GM12878 (cell line): ENCODE results near the gene ARHGEF18. TPM values are rescaled to one million over a fixed set of nuclear protein-coding genes. Genes with fewer than 3 reads are reported as not detected.

Source experiments
- BRCA1 ChIP-seq: IDR thresholded peaks from 2 replicates; pipeline ENCODE4 v1.6.1; 2011; ENCODE audit warnings: low read depth, low read length, improper control_type of control experiment
- CBFB ChIP-seq: IDR thresholded peaks from 2 replicates; pipeline ENCODE4 v1.6.1; 2016; ENCODE audit warnings: antibody characterized with exemption, low read depth
- EP300 ChIP-seq, 2 experiments: fragments of 150-350 bp in 1 of 2; IDR thresholded peaks; 2 replicates each; pipeline ENCODE4 v1.6.1; 2011 to 2012; ENCODE audit warnings: low read depth in 2 of 2, low read length in 2 of 2, borderline replicate concordance in 1 of 2, improper control_type of control experiment in 1 of 2, inconsistent platforms in 1 of 2; ENCODE audit not compliant: control insufficient read depth in 1 of 2
- HDAC6 ChIP-seq: fragments of 200-600 bp; sonication (generic); IDR thresholded peaks from one replicate; pipeline ENCODE4 v1.8.0; 2017; ENCODE audit warnings: antibody characterized with exemption; ENCODE audit not compliant: unreplicated experiment
- HDGF ChIP-seq: fragments of 450-650 bp; IDR thresholded peaks from 2 replicates; pipeline ENCODE4 v1.6.1; 2016; ENCODE audit warnings: antibody characterized with exemption
- IKZF2 ChIP-seq, 2 experiments: fragments of 450-650 bp; IDR thresholded peaks; 2 replicates each; pipeline ENCODE4 v1.6.1; 2017; ENCODE audit warnings: mild to moderate bottlenecking in 2 of 2, moderate library complexity in 2 of 2
- MYC ChIP-seq: IDR thresholded peaks from 2 replicates; pipeline ENCODE4 v1.6.1; 2011; ENCODE audit warnings: mild to moderate bottlenecking, low read length, moderate library complexity, inconsistent platforms; ENCODE audit not compliant: insufficient read depth, insufficient replicate concordance, insufficient read length, severe bottlenecking
- NBN ChIP-seq: fragments of 450-650 bp; IDR thresholded peaks from 2 replicates; pipeline ENCODE4 v1.6.1; 2016
- NFYB ChIP-seq: IDR thresholded peaks from 2 replicates; pipeline ENCODE4 v1.6.1; 2011; ENCODE audit warnings: low read depth, mild to moderate bottlenecking, low read length, improper control_type of control experiment, moderate library complexity; ENCODE audit not compliant: insufficient read depth
- RB1 ChIP-seq: fragments of 450-650 bp; formaldehyde crosslinking; IDR thresholded peaks from 2 replicates; pipeline ENCODE4 v1.6.1; 2017; ENCODE audit warnings: mild to moderate bottlenecking, borderline replicate concordance
- RBBP5 ChIP-seq: fragments of 200-600 bp; sonication (generic); conservative IDR thresholded peaks from 2 replicates; pipeline ENCODE4 v1.6.1; 2016
- SMAD1 ChIP-seq: fragments of 450-650 bp; IDR thresholded peaks from 2 replicates; pipeline ENCODE4 v1.6.1; 2018; ENCODE audit warnings: mild to moderate bottlenecking, low read depth; ENCODE audit not compliant: partially characterized antibody
- SUPT20H ChIP-seq: IDR thresholded peaks from 2 replicates; pipeline ENCODE4 v1.6.1; 2011; ENCODE audit warnings: low read depth, mild to moderate bottlenecking, low read length, moderate library complexity, borderline replicate concordance; ENCODE audit not compliant: control insufficient read depth
- TAF1 ChIP-seq: IDR thresholded peaks from 2 replicates; pipeline ENCODE4 v1.6.1; 2011; ENCODE audit warnings: mild to moderate bottlenecking, low read depth, low read length, borderline replicate concordance
- TARDBP ChIP-seq: IDR thresholded peaks from 2 replicates; pipeline ENCODE4 v1.6.1; 2016; ENCODE audit warnings: borderline replicate concordance
- TCF12 ChIP-seq: IDR thresholded peaks from 2 replicates; pipeline ENCODE4 v1.6.1; 2011; ENCODE audit warnings: low read depth, mild to moderate bottlenecking, low read length
- TCF7 ChIP-seq: IDR thresholded peaks from 2 replicates; pipeline ENCODE4 v1.6.1; 2014; ENCODE audit warnings: antibody characterized with exemption, borderline replicate concordance
- ZSCAN29 ChIP-seq: fragments of 450-650 bp; IDR thresholded peaks from 2 replicates; pipeline ENCODE4 v1.6.1; 2017; ENCODE audit warnings: mild to moderate bottlenecking, moderate library complexity
- ZZZ3 ChIP-seq: IDR thresholded peaks from 2 replicates; pipeline ENCODE4 v1.6.1; 2011; ENCODE audit warnings: low read depth; ENCODE audit not compliant: control insufficient read depth, insufficient read length
- polyA plus RNA-seq, 11 experiments: library from polyadenylated mRNA; depleted of rRNA in 4 of 11; unstranded in 6 of 11; stranded (reverse) in 5 of 11; fragments of >200 nt; fragmentation: Nextera tagmentation in 4 of 11; fragmentation: Illumina TruSeq in 1 of 11; extraction: Ambion mirVana in 4 of 11; extraction: Trizol in 1 of 11; gene quantifications; 1 replicate in 1 of 11; 2 replicates in 10 of 11; pipeline versions ENCODE4 v1.2.1 to v1.2.3, GENCODE V29; 2011 to 2016; ENCODE audit warnings: inconsistent platforms in 2 of 11, missing spikeins in 2 of 11, low read depth in 1 of 11
- total RNA-seq, 4 experiments: library from RNA; depleted of rRNA in 3 of 4; stranded (reverse); fragments of >200 nt in 3 of 4; fragmentation: Illumina TruSeq in 1 of 4; extraction: Trizol in 1 of 4; gene quantifications; 2 replicates each; pipeline versions ENCODE4 v1.2.1 to v1.2.3, GENCODE V29; 2013 to 2021
- TF ChIP-seq, protein P1 (sequence below): fragments of 450-650 bp; IDR thresholded peaks from 2 replicates; pipeline ENCODE4 v1.6.1; 2017; ENCODE audit warnings: mild to moderate bottlenecking, moderate library complexity
- TF ChIP-seq, protein P2 (sequence below): fragments of 450-650 bp; IDR thresholded peaks from 2 replicates; pipeline ENCODE4 v1.6.1; 2017; ENCODE audit warnings: borderline replicate concordance
- TF ChIP-seq, protein P3 (sequence below): fragments of 450-650 bp; IDR thresholded peaks from 2 replicates; pipeline ENCODE4 v1.6.1; 2014; ENCODE audit warnings: mild to moderate bottlenecking
- TF ChIP-seq, protein P4 (sequence below): fragments of 150-350 bp; IDR thresholded peaks from 2 replicates; pipeline ENCODE4 v1.6.1; 2014; ENCODE audit warnings: mild to moderate bottlenecking, low read depth, low read length

The ARHGEF18 gene
- total and polyA plus RNA-seq, 10 of the 15 experiments (the other 5 are each of a cell fraction or from before 2014, with no cell fraction given): 0.31 to 32.3 (median 13.4) TPM

DNA sequence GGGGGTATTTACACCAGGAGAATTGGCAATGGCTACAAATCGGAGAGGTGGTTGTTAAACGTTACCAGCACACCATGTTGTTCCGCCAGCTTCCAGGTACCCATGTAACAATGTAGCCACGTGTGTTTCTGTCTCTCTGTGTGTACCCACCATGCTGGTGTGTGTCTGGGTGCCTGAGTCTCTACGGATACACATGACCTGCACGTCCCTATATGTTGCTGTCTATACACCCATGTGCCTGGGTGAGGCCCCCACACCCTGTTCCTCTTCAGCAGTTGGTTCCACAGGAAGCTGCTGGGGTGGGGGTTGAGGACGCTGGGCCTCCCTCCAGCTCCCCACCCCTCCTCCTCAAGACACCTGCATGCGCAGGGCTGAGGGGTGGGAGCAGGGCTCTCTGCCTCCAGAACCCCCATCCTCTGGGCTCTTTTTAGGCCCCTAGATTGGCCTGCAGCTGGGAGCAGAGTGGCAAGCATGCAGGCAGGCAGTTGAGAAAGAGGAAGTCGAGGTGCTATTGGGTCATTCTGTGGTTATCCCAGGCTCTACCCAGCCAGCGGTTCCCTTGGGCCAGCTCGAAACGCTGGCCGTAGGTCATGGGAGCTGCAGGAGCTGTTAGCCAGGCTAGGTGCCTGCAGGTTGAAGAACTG lies at the start of gene ARHGEF18 (continued):
- TF ChIP-seq, protein P1, sequence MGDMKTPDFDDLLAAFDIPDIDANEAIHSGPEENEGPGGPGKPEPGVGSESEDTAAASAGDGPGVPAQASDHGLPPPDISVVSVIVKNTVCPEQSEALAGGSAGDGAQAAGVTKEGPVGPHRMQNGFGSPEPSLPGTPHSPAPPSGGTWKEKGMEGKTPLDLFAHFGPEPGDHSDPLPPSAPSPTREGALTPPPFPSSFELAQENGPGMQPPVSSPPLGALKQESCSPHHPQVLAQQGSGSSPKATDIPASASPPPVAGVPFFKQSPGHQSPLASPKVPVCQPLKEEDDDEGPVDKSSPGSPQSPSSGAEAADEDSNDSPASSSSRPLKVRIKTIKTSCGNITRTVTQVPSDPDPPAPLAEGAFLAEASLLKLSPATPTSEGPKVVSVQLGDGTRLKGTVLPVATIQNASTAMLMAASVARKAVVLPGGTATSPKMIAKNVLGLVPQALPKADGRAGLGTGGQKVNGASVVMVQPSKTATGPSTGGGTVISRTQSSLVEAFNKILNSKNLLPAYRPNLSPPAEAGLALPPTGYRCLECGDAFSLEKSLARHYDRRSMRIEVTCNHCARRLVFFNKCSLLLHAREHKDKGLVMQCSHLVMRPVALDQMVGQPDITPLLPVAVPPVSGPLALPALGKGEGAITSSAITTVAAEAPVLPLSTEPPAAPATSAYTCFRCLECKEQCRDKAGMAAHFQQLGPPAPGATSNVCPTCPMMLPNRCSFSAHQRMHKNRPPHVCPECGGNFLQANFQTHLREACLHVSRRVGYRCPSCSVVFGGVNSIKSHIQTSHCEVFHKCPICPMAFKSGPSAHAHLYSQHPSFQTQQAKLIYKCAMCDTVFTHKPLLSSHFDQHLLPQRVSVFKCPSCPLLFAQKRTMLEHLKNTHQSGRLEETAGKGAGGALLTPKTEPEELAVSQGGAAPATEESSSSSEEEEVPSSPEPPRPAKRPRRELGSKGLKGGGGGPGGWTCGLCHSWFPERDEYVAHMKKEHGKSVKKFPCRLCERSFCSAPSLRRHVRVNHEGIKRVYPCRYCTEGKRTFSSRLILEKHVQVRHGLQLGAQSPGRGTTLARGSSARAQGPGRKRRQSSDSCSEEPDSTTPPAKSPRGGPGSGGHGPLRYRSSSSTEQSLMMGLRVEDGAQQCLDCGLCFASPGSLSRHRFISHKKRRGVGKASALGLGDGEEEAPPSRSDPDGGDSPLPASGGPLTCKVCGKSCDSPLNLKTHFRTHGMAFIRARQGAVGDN: peak; percentile 77; the same call in 1 of the 2 replicates
- TF ChIP-seq MYC: peak; percentile 47
- TF ChIP-seq BRCA1: no peak
- no peak for TF ChIP-seq TCF7
- no peak for TF ChIP-seq SMAD1
- TF ChIP-seq RBBP5: no peak
- peak; percentile 37; the same call in 1 of the 2 replicates for TF ChIP-seq NBN
- no peak for TF ChIP-seq NFYB
- peak; percentile 63 to 73; a peak in 3 of 4 replicates for TF ChIP-seq IKZF2 (IDR thresholded peaks at IDR 0.05)
- TF ChIP-seq CBFB: no peak
- TF ChIP-seq HDGF: peak; percentile 33; the same call in 1 of the 2 replicates
- TF ChIP-seq, protein P2, sequence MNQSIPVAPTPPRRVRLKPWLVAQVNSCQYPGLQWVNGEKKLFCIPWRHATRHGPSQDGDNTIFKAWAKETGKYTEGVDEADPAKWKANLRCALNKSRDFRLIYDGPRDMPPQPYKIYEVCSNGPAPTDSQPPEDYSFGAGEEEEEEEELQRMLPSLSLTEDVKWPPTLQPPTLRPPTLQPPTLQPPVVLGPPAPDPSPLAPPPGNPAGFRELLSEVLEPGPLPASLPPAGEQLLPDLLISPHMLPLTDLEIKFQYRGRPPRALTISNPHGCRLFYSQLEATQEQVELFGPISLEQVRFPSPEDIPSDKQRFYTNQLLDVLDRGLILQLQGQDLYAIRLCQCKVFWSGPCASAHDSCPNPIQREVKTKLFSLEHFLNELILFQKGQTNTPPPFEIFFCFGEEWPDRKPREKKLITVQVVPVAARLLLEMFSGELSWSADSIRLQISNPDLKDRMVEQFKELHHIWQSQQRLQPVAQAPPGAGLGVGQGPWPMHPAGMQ: no peak
- TF ChIP-seq TCF12: 0 out of 2 replicates have a peak, but pooled peaks have one; percentile 63
- peak; percentile 82 for TF ChIP-seq TARDBP
- TF ChIP-seq TAF1: no peak
- TF ChIP-seq SUPT20H: no peak
- TF ChIP-seq, protein P3, sequence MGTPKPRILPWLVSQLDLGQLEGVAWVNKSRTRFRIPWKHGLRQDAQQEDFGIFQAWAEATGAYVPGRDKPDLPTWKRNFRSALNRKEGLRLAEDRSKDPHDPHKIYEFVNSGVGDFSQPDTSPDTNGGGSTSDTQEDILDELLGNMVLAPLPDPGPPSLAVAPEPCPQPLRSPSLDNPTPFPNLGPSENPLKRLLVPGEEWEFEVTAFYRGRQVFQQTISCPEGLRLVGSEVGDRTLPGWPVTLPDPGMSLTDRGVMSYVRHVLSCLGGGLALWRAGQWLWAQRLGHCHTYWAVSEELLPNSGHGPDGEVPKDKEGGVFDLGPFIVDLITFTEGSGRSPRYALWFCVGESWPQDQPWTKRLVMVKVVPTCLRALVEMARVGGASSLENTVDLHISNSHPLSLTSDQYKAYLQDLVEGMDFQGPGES: no peak
- TF ChIP-seq HDAC6: no peak
- peak in 1 of 2 experiments; percentile 36; a peak in 1 of 4 replicates for TF ChIP-seq EP300 (IDR thresholded peaks at IDR 0.05; ENCODE audit: borderline replicate concordance in 1 of 2, control insufficient read depth in 1 of 2, low read depth in 2 of 2, low read length in 2 of 2)
- TF ChIP-seq ZZZ3: no peak
- TF ChIP-seq, protein P4, sequence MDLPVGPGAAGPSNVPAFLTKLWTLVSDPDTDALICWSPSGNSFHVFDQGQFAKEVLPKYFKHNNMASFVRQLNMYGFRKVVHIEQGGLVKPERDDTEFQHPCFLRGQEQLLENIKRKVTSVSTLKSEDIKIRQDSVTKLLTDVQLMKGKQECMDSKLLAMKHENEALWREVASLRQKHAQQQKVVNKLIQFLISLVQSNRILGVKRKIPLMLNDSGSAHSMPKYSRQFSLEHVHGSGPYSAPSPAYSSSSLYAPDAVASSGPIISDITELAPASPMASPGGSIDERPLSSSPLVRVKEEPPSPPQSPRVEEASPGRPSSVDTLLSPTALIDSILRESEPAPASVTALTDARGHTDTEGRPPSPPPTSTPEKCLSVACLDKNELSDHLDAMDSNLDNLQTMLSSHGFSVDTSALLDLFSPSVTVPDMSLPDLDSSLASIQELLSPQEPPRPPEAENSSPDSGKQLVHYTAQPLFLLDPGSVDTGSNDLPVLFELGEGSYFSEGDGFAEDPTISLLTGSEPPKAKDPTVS: no peak
- no peak for TF ChIP-seq ZSCAN29
- TF ChIP-seq RB1: no peak
